RWPE2 (cell line): Measurements from ENCODE around the gene PRDX1.
"Not testable (repeated sequence)": the region's sequence is repeated elsewhere in the genome, so short reads cannot be mapped to it uniquely, and the experiment has no call there.

Source experiments
- ATAC-seq: fragments of 200-7000 bp; cut with Tn5 transposase; 3 replicates; pipeline ENCODE4 v1.9.1; 2021; ENCODE audit warnings: low read depth
- DNase-seq: peaks from one replicate; pipeline ENCODE4 v3.0.0-alpha.2; 2020; ENCODE audit warnings: low spot score
- H3K27ac ChIP-seq: fragments of 450-650 bp; 2 replicates; pipeline ENCODE4 v1.5.1; 2017; ENCODE audit warnings: mild to moderate bottlenecking; ENCODE audit not compliant: poor library complexity, severe bottlenecking
- H3K27me3 ChIP-seq: fragments of 250-450 bp; sonication (Bioruptor Pico); 2 replicates; pipeline ENCODE4 v1.5.1; 2021; ENCODE audit warnings: mild to moderate bottlenecking, moderate library complexity; ENCODE audit not compliant: insufficient read depth, poor library complexity, severe bottlenecking
- H3K36me3 ChIP-seq: fragments of 250-450 bp; sonication (Bioruptor Pico); 2 replicates; pipeline ENCODE4 v1.5.1; 2020; ENCODE audit warnings: low read depth, mild to moderate bottlenecking, moderate library complexity
- H3K4me1 ChIP-seq: fragments of 250-450 bp; sonication (Bioruptor Pico); 2 replicates; pipeline ENCODE4 v1.5.1; 2021; ENCODE audit warnings: mild to moderate bottlenecking, moderate library complexity; ENCODE audit not compliant: insufficient read depth, poor library complexity, severe bottlenecking
- H3K4me3 ChIP-seq: fragments of 250-450 bp; sonication (Bioruptor Pico); 2 replicates; pipeline ENCODE4 v1.5.1; 2021; ENCODE audit warnings: mild to moderate bottlenecking, moderate library complexity; ENCODE audit not compliant: severe bottlenecking
- H3K9me3 ChIP-seq: fragments of 250-450 bp; sonication (Bioruptor Pico); 2 replicates; pipeline ENCODE4 v1.5.1; 2021; ENCODE audit warnings: mild to moderate bottlenecking, moderate library complexity; ENCODE audit not compliant: severe bottlenecking
- CTCF ChIP-seq: fragments of 450-650 bp; IDR thresholded peaks from one replicate; pipeline ENCODE4 v1.5.1; 2017; ENCODE audit warnings: mild to moderate bottlenecking, moderate library complexity; ENCODE audit not compliant: poor library complexity, severe bottlenecking

The PRDX1 gene

GRCh38 chr1:45518910-45519309 lies 2.8 kb downstream of the PRDX1 start:
- Histone ChIP-seq H3K4me1 (peaks cover 14% of the 10 kb centered on the region), H3K36me3 (peaks cover 52% of the 10 kb centered on the region), H3K27ac (peak overlapping the region; percentile 54), H3K9me3 (no peaks in the 10 kb centered on the region), H3K4me3 (no peak overlapping the region), H3K27me3 (no peaks in the 10 kb centered on the region)
- ATAC-seq: no peak
- no peak for TF ChIP-seq CTCF
- DNase-seq: no peak

GRCh38 chr1:45518366-45518765 lies 3.3 kb downstream of the PRDX1 start:
- peaks cover 14% of the 10 kb centered on the region for H3K4me1 ChIP-seq
- not testable (repeated sequence) for H3K4me3 ChIP-seq, H3K27me3 ChIP-seq, H3K27ac ChIP-seq, H3K9me3 ChIP-seq, DNase-seq, ATAC-seq
- peaks cover 58% of the 10 kb centered on the region for H3K36me3 ChIP-seq

- TF ChIP-seq CTCF: no peak
- Histone ChIP-seq H3K36me3 (peaks cover 77% of the 10 kb centered on the region), H3K9me3 (no peaks in the 10 kb centered on the region), H3K27me3 (no peaks in the 10 kb centered on the region), H3K27ac (peak overlapping the region; percentile 15), H3K4me3 (no peak overlapping the region), H3K4me1 (peaks cover 10% of the 10 kb centered on the region)
- ATAC-seq: peak; percentile 15; the same call in 1 of the 3 replicates
- DNase-seq: no peak
These were observed 5.2 kb downstream of the PRDX1 start for GRCh38 chr1:45516465-45516864.

- peaks cover 10% of the 10 kb centered on the region for H3K4me1 ChIP-seq
- H3K27ac ChIP-seq: peak overlapping the region; percentile 15
- no peaks in the 10 kb centered on the region for H3K27me3 ChIP-seq
- DNase-seq (no peak), ATAC-seq (no peak)
- H3K36me3 ChIP-seq: peaks cover 81% of the 10 kb centered on the region
- H3K9me3 ChIP-seq: no peaks in the 10 kb centered on the region
- no peak for TF ChIP-seq CTCF
- no peak overlapping the region for H3K4me3 ChIP-seq
These were observed 5.6 kb downstream of the PRDX1 start for GRCh38 chr1:45516036-45516435.

GRCh38 chr1:45513532-45514260 lies 8.0 kb downstream of the PRDX1 start:
- not testable (repeated sequence) for DNase-seq, ATAC-seq, H3K4me1 ChIP-seq, H3K27me3 ChIP-seq, H3K4me3 ChIP-seq, H3K9me3 ChIP-seq
- peaks cover 91% of the 10 kb centered on the region for H3K36me3 ChIP-seq
- peak overlapping the region; percentile 50 for H3K27ac ChIP-seq

- H3K4me1 ChIP-seq: peaks cover 3% of the 10 kb centered on the region
- no peaks in the 10 kb centered on the region for H3K27me3 ChIP-seq
- H3K4me3 ChIP-seq: no peak overlapping the region
- ATAC-seq (peak; percentile 62), DNase-seq (no peak)
- H3K27ac ChIP-seq: no peak overlapping the region
- peaks cover 92% of the 10 kb centered on the region for H3K36me3 ChIP-seq
- TF ChIP-seq CTCF: peak; percentile 82
- no peaks in the 10 kb centered on the region for H3K9me3 ChIP-seq
These were observed 9.0 kb downstream of the PRDX1 start for GRCh38 chr1:45512641-45513054.
